HTR-8/SVneo (cell line): ENCODE measurements around the gene UTP20.
"Not testable (repeated sequence)": the region's sequence is repeated elsewhere in the genome, so short reads cannot be mapped to it uniquely, and the experiment has no call there.

Experiments used
- DNase-seq: peaks from one replicate; pipeline ENCODE4 v3.0.0; 2011; ENCODE audit warnings: low spot score, mixed read lengths; ENCODE audit not compliant: insufficient read length
- FAIRE-seq: peaks from 2 replicates; lab custom pipeline; 2011; peaks lifted over from hg19 to GRCh38; lab: Jason Lieb, UNC

The UTP20 gene

DNA sequence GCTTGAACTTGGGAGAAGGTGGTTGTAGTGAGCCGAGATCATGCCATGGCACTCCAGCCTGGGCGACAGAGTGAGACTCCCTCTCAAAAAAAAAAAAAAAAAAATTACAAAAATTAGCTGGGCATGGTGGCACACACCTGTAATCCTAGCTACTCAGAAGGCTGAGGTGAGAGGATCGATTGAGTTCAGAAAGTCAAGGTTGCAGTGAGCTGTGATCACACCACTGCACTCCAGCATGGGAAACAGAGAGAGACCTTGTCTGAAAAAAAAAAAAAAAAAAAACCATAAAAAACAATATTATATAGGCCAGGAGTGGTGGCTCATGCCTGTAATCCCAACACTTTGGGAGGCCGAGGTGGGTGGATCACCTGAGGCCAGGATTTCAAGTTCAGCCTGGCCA, 142.2 kb downstream of the UTP20 start:
- not testable (repeated sequence) for FAIRE-seq, DNase-seq

DNA sequence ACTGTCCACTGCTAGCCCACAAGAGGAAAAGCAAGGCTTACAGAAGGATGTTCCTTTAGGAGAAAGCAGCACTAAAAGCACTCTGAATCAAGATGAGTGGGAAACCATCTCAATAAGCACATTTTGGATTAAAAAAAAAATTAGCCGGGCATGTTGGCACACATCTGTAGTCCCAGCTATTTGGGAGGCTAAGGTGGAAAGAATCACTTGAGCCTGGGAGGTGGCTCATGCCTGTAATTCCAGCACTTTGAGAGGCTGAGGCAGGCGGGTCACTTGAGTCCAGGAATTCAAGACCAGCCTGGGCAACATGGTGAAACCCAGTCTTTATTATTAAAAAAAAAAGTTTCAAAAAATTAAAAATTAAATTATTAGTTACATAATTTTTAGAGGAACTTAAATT, 144.7 kb downstream of the UTP20 start:
- DNase-seq = no peak
- no peak for FAIRE-seq

DNA sequence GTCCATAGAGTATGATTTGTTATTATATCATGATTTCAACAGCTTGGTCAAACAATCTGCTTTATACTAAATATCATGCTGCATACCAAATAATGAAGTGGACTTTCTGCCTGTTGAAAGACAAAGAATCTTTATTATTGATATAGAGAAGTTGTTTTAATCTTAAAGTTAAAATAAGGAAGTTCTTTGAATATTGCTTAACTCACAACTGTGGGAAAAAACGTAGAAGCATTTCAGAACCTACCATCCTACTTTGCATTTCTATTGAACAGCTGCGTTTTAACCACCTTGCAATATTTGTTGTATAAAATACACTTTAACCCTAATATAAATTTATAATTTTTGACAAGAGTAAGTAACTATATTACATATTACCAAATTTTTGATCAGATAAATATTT, 150.6 kb downstream of the UTP20 start:
- DNase-seq (no peak), FAIRE-seq (no peak)

DNA sequence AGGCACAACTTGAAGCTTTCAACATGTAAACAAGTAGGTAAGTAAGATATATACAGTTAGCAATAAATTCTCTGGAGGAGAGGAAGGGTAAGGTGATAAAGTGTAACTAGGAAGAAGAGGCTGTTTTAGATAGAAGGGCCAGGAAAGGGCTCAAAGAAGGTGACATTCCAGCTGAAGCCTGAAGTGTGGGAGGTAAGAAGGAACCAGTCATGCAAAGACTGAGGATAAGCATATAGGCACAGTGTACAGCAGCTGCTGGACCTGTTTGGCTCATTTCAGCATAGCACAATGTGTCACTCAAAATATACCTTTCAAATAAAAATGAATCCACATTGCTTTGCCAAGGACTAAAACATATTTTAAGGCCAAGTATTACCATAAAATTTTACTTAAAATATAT, 156.2 kb downstream of the UTP20 start:
- DNase-seq (no peak), FAIRE-seq (no peak)
